ENCODE measurements around the gene RIPOR3. TPM values are rescaled to one million over a fixed set of nuclear protein-coding genes. Genes with fewer than 3 reads are reported as not detected.

Gene RIPOR3
- total and polyA plus RNA-seq, 9 of the 15 experiments (the other 6 are each of a cell fraction or from before 2014, with no cell fraction given) = 3.3 to 62.7 (median 21.4) TPM

- TF ChIP-seq, protein P1, sequence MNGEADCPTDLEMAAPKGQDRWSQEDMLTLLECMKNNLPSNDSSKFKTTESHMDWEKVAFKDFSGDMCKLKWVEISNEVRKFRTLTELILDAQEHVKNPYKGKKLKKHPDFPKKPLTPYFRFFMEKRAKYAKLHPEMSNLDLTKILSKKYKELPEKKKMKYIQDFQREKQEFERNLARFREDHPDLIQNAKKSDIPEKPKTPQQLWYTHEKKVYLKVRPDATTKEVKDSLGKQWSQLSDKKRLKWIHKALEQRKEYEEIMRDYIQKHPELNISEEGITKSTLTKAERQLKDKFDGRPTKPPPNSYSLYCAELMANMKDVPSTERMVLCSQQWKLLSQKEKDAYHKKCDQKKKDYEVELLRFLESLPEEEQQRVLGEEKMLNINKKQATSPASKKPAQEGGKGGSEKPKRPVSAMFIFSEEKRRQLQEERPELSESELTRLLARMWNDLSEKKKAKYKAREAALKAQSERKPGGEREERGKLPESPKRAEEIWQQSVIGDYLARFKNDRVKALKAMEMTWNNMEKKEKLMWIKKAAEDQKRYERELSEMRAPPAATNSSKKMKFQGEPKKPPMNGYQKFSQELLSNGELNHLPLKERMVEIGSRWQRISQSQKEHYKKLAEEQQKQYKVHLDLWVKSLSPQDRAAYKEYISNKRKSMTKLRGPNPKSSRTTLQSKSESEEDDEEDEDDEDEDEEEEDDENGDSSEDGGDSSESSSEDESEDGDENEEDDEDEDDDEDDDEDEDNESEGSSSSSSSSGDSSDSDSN (IDR thresholded peaks at IDR 0.05; ENCODE audit: borderline replicate concordance in 1 of 2, low read depth in 2 of 2, low read length in 2 of 2) = no peak
- TF ChIP-seq PHF8 (IDR thresholded peaks at IDR 0.05; ENCODE audit: borderline replicate concordance, low read length) = no peak
- TF ChIP-seq BCOR (IDR thresholded peaks at IDR 0.05) = no peak
Observed at GRCh38 chr20:50578061-50578777, 113.1 kb downstream of the RIPOR3 start (continued).

GRCh38 chr20:50577175-50578018 lies 113.9 kb downstream of the RIPOR3 start:
- no peak overlapping the region for H2AFZ ChIP-seq (ENCODE audit: low read depth, low read length)
- H4K20me1 ChIP-seq (replicated peaks; ENCODE audit: control insufficient read depth, insufficient read depth, low read length) = no peaks in the 10 kb centered on the region
- BruUV-seq (replicated peaks) = no TSS peak
- H3K9me1 ChIP-seq (ENCODE audit: control insufficient read depth, insufficient read depth, low read length) = no peaks in the 10 kb centered on the region
- WGBS (ENCODE audit: insufficient coverage, low coverage, missing lambda C conversion rate) = 91% methylated on average over 16 of the region's 17 CpGs
- no peak overlapping the region for H3K27ac ChIP-seq (ENCODE audit: extremely low read depth, low read depth, low read length)
- in situ Hi-C loops (cut with MboI) = loop anchor here (5.0 to 10.0 kb wide), 2 partner anchors 390 to 603 kb away; no protein-coding TSS in a partner anchor
- H3K27me3 ChIP-seq (ENCODE audit: control insufficient read depth in 2 of 2, insufficient read depth in 2 of 2, low read length in 2 of 2) = no peaks in the 10 kb centered on the region
- H3K4me1 ChIP-seq (replicated peaks in 1 of 2; ENCODE audit: control insufficient read depth in 2 of 2, insufficient read depth in 2 of 2, low read length in 2 of 2) = peaks cover 0 to 7% of the 10 kb centered on the region in 2 experiments; a peak in 1 of 5 replicates
- no peak overlapping the region for H3K4me3 ChIP-seq
- no peak overlapping the region for H3K9ac ChIP-seq (ENCODE audit: insufficient read depth in 1 of 2, low read depth in 2 of 2, low read length in 2 of 2)
- peaks cover 12% of the 10 kb centered on the region; the same call in 2 of the 3 replicates for H3K79me2 ChIP-seq (ENCODE audit: control insufficient read depth, insufficient read depth, low read length)
- POLR2A ChIA-PET = interaction anchor here (0.7 to 1.1 kb wide), 5 partner anchors 9 to 137 kb away, joined by 3 to 6 read pairs (median 5); partner anchors contain the start of gene PTPN1
- H3K36me3 ChIP-seq (ENCODE audit: control insufficient read depth, insufficient read depth, low read length) = peaks cover 93% of the 10 kb centered on the region
- DNase-seq (ENCODE audit: extremely low read depth in 1 of 4, low spot score in 3 of 4) (no peak), FAIRE-seq (no peak), ATAC-seq (no peak)
- H3K4me2 ChIP-seq (ENCODE audit: insufficient read depth, low read length) = no peak overlapping the region
- H3K9me3 ChIP-seq (replicated peaks; ENCODE audit: control insufficient read depth, insufficient read depth, low read depth, low read length) = no peaks in the 10 kb centered on the region
- TF ChIP-seq POLR2G (IDR thresholded peaks at IDR 0.05; ENCODE audit: low read depth, low read length) = 0 out of 2 replicates have a peak, but pooled peaks have one; percentile 14
- TF ChIP-seq POLR2A (conservative IDR thresholded peaks at IDR 0.05) = no peak
- CTCF ChIA-PET (ENCODE audit: low intra/inter-chr PET ratio) = interaction anchor here (1.2 to 3.5 kb wide), 3 partner anchors 113 to 392 kb away, joined by 3 to 20 read pairs (median 4); no protein-coding TSS in a partner anchor
- intact Hi-C loops (cut with micrococcal nuclease) = no loop called here

Data from K562 (cell line).